HCT116 (cell line): Measurements from ENCODE around the gene CDC42EP2. TPM values are rescaled to one million over a fixed set of nuclear protein-coding genes. Genes with fewer than 3 reads are reported as not detected.
A peak's percentile ranks its signal among the peaks of the same experiment; 100 is the strongest.

Source experiments
- ATAC-seq: fragments of 200-7000 bp; cut with Tn5 transposase; 2 replicates; pipeline ENCODE4 v1.9.1; 2020; ENCODE audit warnings: mild to moderate bottlenecking, moderate library complexity
- BruUV-seq: library from RNA; stranded (reverse); fragments of 400-500 nt; replicated peaks from 2 replicates; lab custom pipeline; 2021; lab: Mats Ljungman, UMichigan
- CTCF ChIA-PET: fragments of 300-600 bp; sonication (Branson Sonifier 250); formaldehyde crosslinking; loops from one replicate; lab custom pipeline; 2021; ENCODE audit warnings: antibody characterized with exemption; lab: Charles Lee
- POLR2A ChIA-PET: fragments of 300-600, 350-600 bp; sonication (Branson Sonifier 250); formaldehyde crosslinking; loops from one replicate; lab custom pipeline; 2021; ENCODE audit warnings: antibody characterized with exemption; lab: Charles Lee
- RAD21 ChIA-PET, 2 experiments: fragments of 300-600 bp; sonication (Branson Sonifier 250); formaldehyde crosslinking; loops; one replicate each; lab custom pipeline; 2023; ENCODE audit warnings: low total read pairs in 2 of 2; ENCODE audit not compliant: uncharacterized antibody in 2 of 2, unreplicated experiment in 2 of 2, low non-redundant PET in 1 of 2; lab: Charles Lee
- DNase-seq: peaks from one replicate; pipeline ENCODE4 v3.0.0-alpha.2; 2010; ENCODE audit warnings: low read depth, low spot score
- H2AFZ ChIP-seq: fragments of 200-600 bp; shearing (Covaris generic), sonication (generic); 2 replicates; pipeline ENCODE4 v1.6.1; 2017; ENCODE audit warnings: low read depth, mixed run types, mixed read lengths, antibody characterized with exemption, low read length; ENCODE audit not compliant: poor library complexity, severe bottlenecking
- H3K27ac ChIP-seq: 2 replicates; pipeline ENCODE4 v1.5.1; 2012; ENCODE audit warnings: low read depth, low read length
- H3K27me3 ChIP-seq: fragments of 200-600 bp; sonication (generic); 2 replicates; pipeline ENCODE4 v1.6.1; 2016; ENCODE audit warnings: mixed run types, low read length, mixed read lengths; ENCODE audit not compliant: insufficient read depth
- H3K36me3 ChIP-seq, 2 experiments: fragments of 200-500 bp in 1 of 2; fragments of 200-600 bp in 1 of 2; sonication (Bioruptor generic) in 1 of 2; sonication (generic) in 1 of 2; 2 replicates each; pipeline versions ENCODE4 v1.5.1 to v1.6.1; 2014 to 2016; ENCODE audit warnings: low read length in 2 of 2, inconsistent platforms in 1 of 2, mixed read lengths in 1 of 2, mixed run types in 1 of 2; ENCODE audit not compliant: insufficient read depth in 2 of 2, control insufficient read depth in 1 of 2
- H3K4me1 ChIP-seq, 2 experiments: fragments of 200-600 bp in 1 of 2; sonication (generic) in 1 of 2; 2 replicates each; pipeline versions ENCODE4 v1.5.1 to v1.6.1; 2012 to 2017; ENCODE audit warnings: low read length in 2 of 2, inconsistent platforms in 1 of 2, mild to moderate bottlenecking in 1 of 2, mixed read lengths in 1 of 2, mixed run types in 1 of 2, moderate library complexity in 1 of 2; ENCODE audit not compliant: insufficient read depth in 2 of 2, control insufficient read depth in 1 of 2
- H3K4me2 ChIP-seq: fragments of 200-600 bp; sonication (generic); 2 replicates; pipeline ENCODE4 v1.6.1; 2017; ENCODE audit warnings: mixed run types, low read length, mixed read lengths
- H3K4me3 ChIP-seq, 2 experiments: fragments of 200-600 bp in 1 of 2; sonication (generic) in 1 of 2; replicated peaks in 1 of 2; 2 replicates each; pipeline ENCODE4 v1.5.1; 2011 to 2016; ENCODE audit warnings: low read length in 2 of 2, control low read depth in 1 of 2, low read depth in 1 of 2, mild to moderate bottlenecking in 1 of 2, mixed read lengths in 1 of 2, mixed run types in 1 of 2
- H3K79me2 ChIP-seq: fragments of 200-600 bp; sonication (generic); 2 replicates; pipeline ENCODE4 v1.6.1; 2017; ENCODE audit warnings: mild to moderate bottlenecking, mixed run types, low read length, moderate library complexity, mixed read lengths; ENCODE audit not compliant: insufficient read depth
- H3K9ac ChIP-seq: fragments of 200-600 bp; sonication (generic); 2 replicates; pipeline ENCODE4 v1.6.1; 2016; ENCODE audit warnings: low read length, mixed read lengths
- H3K9me2 ChIP-seq: fragments of 200-600 bp; sonication (generic), shearing (Covaris generic); 2 replicates; pipeline ENCODE4 v1.6.1; 2017; ENCODE audit warnings: mixed run types, mild to moderate bottlenecking, moderate library complexity; ENCODE audit not compliant: insufficient read depth
- H3K9me3 ChIP-seq, 2 experiments: fragments of 200-500 bp in 1 of 2; fragments of 200-600 bp in 1 of 2; sonication (Bioruptor generic) in 1 of 2; sonication (generic) in 1 of 2; 2 replicates each; pipeline ENCODE4 v1.6.1; 2014 to 2017; ENCODE audit warnings: low read length in 2 of 2, mixed read lengths in 2 of 2, inconsistent platforms in 1 of 2, low read depth in 1 of 2, mild to moderate bottlenecking in 1 of 2, mixed run types in 1 of 2, moderate library complexity in 1 of 2; ENCODE audit not compliant: control insufficient read depth in 1 of 2, insufficient read depth in 1 of 2
- H4K20me1 ChIP-seq: fragments of 200-600 bp; sonication (generic), shearing (Covaris generic); 2 replicates; pipeline ENCODE4 v1.6.1; 2017; ENCODE audit warnings: mixed run types, mild to moderate bottlenecking, moderate library complexity; ENCODE audit not compliant: insufficient read depth
- CBX3 ChIP-seq: IDR thresholded peaks from 2 replicates; pipeline ENCODE4 v1.6.1; 2012; ENCODE audit warnings: low read depth
- CEBPB ChIP-seq: IDR thresholded peaks from 2 replicates; pipeline ENCODE4 v1.6.1; 2012; ENCODE audit warnings: low read depth
- EGR1 ChIP-seq: IDR thresholded peaks from 2 replicates; pipeline ENCODE4 v1.6.1; 2012; ENCODE audit warnings: low read depth
- ELF1 ChIP-seq: IDR thresholded peaks from 2 replicates; pipeline ENCODE4 v1.6.1; 2012; ENCODE audit warnings: low read depth, borderline replicate concordance
- EZH2 ChIP-seq: fragments of 200-600 bp; sonication (generic); IDR thresholded peaks from 2 replicates; pipeline ENCODE4 v1.6.1; 2017; ENCODE audit warnings: antibody characterized with exemption, mixed run types
- FOSL1 ChIP-seq: IDR thresholded peaks from 2 replicates; pipeline ENCODE4 v1.6.1; 2012; ENCODE audit warnings: low read depth
- JUND ChIP-seq: IDR thresholded peaks from 2 replicates; pipeline ENCODE4 v1.6.1; 2012
- MAX ChIP-seq: IDR thresholded peaks from 2 replicates; pipeline ENCODE4 v1.6.1; 2012
- POLR2A ChIP-seq: IDR thresholded peaks from 2 replicates; pipeline ENCODE4 v1.7.0; 2011; ENCODE audit warnings: borderline replicate concordance; ENCODE audit not compliant: insufficient read depth, insufficient read length; ENCODE audit errors: extremely low read depth
- POLR2AphosphoS5 ChIP-seq: IDR thresholded peaks from 2 replicates; pipeline ENCODE4 v1.6.1; 2011; ENCODE audit warnings: mild to moderate bottlenecking, low read depth, low read length, moderate library complexity
- RAD21 ChIP-seq: IDR thresholded peaks from 2 replicates; pipeline ENCODE4 v1.6.1; 2012; ENCODE audit warnings: low read depth, mild to moderate bottlenecking
- SP1 ChIP-seq: IDR thresholded peaks from 2 replicates; pipeline ENCODE4 v1.6.1; 2012; ENCODE audit warnings: low read depth
- SRF ChIP-seq: IDR thresholded peaks from 2 replicates; pipeline ENCODE4 v1.6.1; 2012; ENCODE audit warnings: low read depth
- TCF7L2 ChIP-seq: IDR thresholded peaks from 2 replicates; pipeline ENCODE4 v1.7.0; 2011; ENCODE audit warnings: borderline replicate concordance, inconsistent platforms; ENCODE audit not compliant: insufficient read depth, insufficient read length; ENCODE audit errors: extremely low read depth
- YY1 ChIP-seq: IDR thresholded peaks from 2 replicates; pipeline ENCODE4 v1.6.1; 2011; ENCODE audit warnings: low read length, low read depth, moderate library complexity, mild to moderate bottlenecking; ENCODE audit not compliant: insufficient replicate concordance; ENCODE audit errors: extremely low read depth
- ZFX ChIP-seq: fragments of 450-650 bp; IDR thresholded peaks from 2 replicates; pipeline ENCODE4 v1.6.1; 2017
- ZNF274 ChIP-seq: fragments of 200-500 bp; sonication (Bioruptor generic); IDR thresholded peaks from 2 replicates; pipeline ENCODE4 v1.6.1; 2014; ENCODE audit warnings: mild to moderate bottlenecking, low read depth, low read length, inconsistent platforms
- intact Hi-C: fragments of 100-400 bp; cut with micrococcal nuclease; formaldehyde crosslinking; loops from 2 replicates; pipeline ENCODE4 v1.10.0; 2022
- total RNA-seq: library from RNA; stranded (reverse); gene quantifications from one replicate; pipeline ENCODE4 v1.2.1, GENCODE V29; 2021; ENCODE audit not compliant: unreplicated experiment
- TF ChIP-seq, protein P1 (sequence below): IDR thresholded peaks from 2 replicates; pipeline ENCODE4 v1.6.1; 2011; ENCODE audit warnings: mild to moderate bottlenecking, low read length, moderate library complexity; ENCODE audit not compliant: insufficient replicate concordance; ENCODE audit errors: extremely low read depth
- TF ChIP-seq, protein P2 (sequence below): IDR thresholded peaks from 2 replicates; pipeline ENCODE4 v1.6.1; 2012
- TF ChIP-seq, protein P3 (sequence below), 3 experiments: fragments of 200-600 bp in 1 of 3; sonication (generic) in 1 of 3; IDR thresholded peaks in 2 of 3; conservative IDR thresholded peaks in 1 of 3; 2 replicates each; pipeline ENCODE4 v1.5.1; 2012 to 2017; ENCODE audit warnings: low read depth in 2 of 3, low read length in 2 of 3, antibody characterized with exemption in 1 of 3, borderline replicate concordance in 1 of 3, control low read depth in 1 of 3, mild to moderate bottlenecking in 1 of 3, mixed read lengths in 1 of 3, mixed run types in 1 of 3, moderate library complexity in 1 of 3; ENCODE audit not compliant: insufficient read depth in 1 of 3

The CDC42EP2 gene
- total RNA-seq, 1 experiment from 2014 or later: 15.4 TPM

DNA sequence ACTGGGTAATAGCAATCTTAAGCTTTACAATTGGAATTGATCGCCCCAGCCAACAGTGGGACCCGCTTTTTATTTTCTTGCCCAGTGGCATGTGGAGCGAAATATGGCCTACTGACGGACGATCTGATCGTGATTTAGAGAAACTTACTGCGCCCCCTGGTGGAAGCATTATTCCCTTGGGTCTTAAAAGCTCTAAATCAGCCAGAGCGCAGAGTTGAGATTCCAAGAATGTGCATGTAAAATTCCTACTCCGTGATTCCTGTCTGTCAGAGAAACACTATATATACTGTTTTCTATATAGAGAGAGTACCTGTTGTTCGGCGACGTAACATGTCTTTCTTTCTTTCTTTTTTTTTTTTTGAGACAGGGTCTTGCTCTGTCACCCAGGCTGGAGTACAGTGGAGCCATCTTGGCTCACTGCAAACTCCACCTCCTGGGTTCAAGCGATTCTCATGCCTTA, 15.3 kb downstream of the CDC42EP2 start:
- ATAC-seq: peak; percentile 57

More for the DNA sequence above, 15.3 kb downstream of the CDC42EP2 start:
- Histone ChIP-seq H3K4me1 (peaks cover 9 to 23% of the 10 kb centered on the region in 2 experiments), H3K79me2 (peaks cover 13% of the 10 kb centered on the region), H2AFZ (peak overlapping the region; percentile 91), H3K9me2 (no peaks in the 10 kb centered on the region), H4K20me1 (no peaks in the 10 kb centered on the region), H3K4me3 (0 out of 4 replicates have a peak overlapping the region, but pooled peaks of 1 of the 2 experiments have one; percentile 6), H3K36me3 (no peaks in the 10 kb centered on the region), H3K9ac (peak overlapping the region; percentile 38), H3K9me3 (no peaks in the 10 kb centered on the region), H3K27me3 (no peaks in the 10 kb centered on the region), H3K27ac (no peak overlapping the region), H3K4me2 (peak overlapping the region; percentile 51)
- DNase-seq: peak; percentile 93
- intact Hi-C loops: loop anchor here (1.0 kb wide), 1 partner anchor 55 kb away; no protein-coding TSS in a partner anchor
- ChIA-PET RAD21 (interaction anchor here (0.6 to 1.9 kb wide), 6 partner anchors 13 to 1059 kb away, joined by 3 to 9 read pairs (median 3); partner anchors contain the start of gene CDC42EP2 (in 1 of the 2)), CTCF (interaction anchor here (0.7 to 8.5 kb wide), 13 partner anchors 9 to 218 kb away, joined by 3 to 202 read pairs (median 4); partner anchors contain the start of genes CDC42EP2, FAU, MRPL49 and TM7SF2), POLR2A (interaction anchor here (0.7 to 2.7 kb wide), 7 partner anchors 13 to 170 kb away, joined by 3 to 20 read pairs (median 4); partner anchors contain the start of genes MALAT1, NEAT1 and TIGD3)
- TF ChIP-seq ELF1 (no peak), EZH2 (no peak), JUND (no peak), TCF7L2 (no peak), ZNF274 (no peak), CBX3 (peak; percentile 86), EGR1 (no peak), FOSL1 (no peak), SP1 (no peak), ZFX (no peak), MAX (peak; percentile 68), YY1 (peak; percentile 75), SRF (no peak), POLR2A (peak; percentile 15), POLR2AphosphoS5 (peak; percentile 46), RAD21 (peak; percentile 80), CEBPB (no peak)
- TF ChIP-seq, protein P1, sequence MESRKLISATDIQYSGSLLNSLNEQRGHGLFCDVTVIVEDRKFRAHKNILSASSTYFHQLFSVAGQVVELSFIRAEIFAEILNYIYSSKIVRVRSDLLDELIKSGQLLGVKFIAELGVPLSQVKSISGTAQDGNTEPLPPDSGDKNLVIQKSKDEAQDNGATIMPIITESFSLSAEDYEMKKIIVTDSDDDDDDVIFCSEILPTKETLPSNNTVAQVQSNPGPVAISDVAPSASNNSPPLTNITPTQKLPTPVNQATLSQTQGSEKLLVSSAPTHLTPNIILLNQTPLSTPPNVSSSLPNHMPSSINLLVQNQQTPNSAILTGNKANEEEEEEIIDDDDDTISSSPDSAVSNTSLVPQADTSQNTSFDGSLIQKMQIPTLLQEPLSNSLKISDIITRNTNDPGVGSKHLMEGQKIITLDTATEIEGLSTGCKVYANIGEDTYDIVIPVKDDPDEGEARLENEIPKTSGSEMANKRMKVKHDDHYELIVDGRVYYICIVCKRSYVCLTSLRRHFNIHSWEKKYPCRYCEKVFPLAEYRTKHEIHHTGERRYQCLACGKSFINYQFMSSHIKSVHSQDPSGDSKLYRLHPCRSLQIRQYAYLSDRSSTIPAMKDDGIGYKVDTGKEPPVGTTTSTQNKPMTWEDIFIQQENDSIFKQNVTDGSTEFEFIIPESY: no peak
- TF ChIP-seq, protein P2, sequence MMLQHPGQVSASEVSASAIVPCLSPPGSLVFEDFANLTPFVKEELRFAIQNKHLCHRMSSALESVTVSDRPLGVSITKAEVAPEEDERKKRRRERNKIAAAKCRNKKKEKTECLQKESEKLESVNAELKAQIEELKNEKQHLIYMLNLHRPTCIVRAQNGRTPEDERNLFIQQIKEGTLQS: no peak
- TF ChIP-seq, protein P3, sequence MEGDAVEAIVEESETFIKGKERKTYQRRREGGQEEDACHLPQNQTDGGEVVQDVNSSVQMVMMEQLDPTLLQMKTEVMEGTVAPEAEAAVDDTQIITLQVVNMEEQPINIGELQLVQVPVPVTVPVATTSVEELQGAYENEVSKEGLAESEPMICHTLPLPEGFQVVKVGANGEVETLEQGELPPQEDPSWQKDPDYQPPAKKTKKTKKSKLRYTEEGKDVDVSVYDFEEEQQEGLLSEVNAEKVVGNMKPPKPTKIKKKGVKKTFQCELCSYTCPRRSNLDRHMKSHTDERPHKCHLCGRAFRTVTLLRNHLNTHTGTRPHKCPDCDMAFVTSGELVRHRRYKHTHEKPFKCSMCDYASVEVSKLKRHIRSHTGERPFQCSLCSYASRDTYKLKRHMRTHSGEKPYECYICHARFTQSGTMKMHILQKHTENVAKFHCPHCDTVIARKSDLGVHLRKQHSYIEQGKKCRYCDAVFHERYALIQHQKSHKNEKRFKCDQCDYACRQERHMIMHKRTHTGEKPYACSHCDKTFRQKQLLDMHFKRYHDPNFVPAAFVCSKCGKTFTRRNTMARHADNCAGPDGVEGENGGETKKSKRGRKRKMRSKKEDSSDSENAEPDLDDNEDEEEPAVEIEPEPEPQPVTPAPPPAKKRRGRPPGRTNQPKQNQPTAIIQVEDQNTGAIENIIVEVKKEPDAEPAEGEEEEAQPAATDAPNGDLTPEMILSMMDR (IDR thresholded peaks at IDR 0.05 in 2 of 3, conservative IDR thresholded peaks at IDR 0.05 in 1 of 3; ENCODE audit: borderline replicate concordance in 1 of 3, insufficient read depth in 1 of 3, low read depth in 2 of 3, low read length in 2 of 3): peak; percentile 76 to 89 (median 86)
- no TSS peak for BruUV-seq
